GM19372 (cell line): ENCODE data around the gene DNHD1.

Experiments
- ATAC-seq: cut with Tn5 transposase; IDR thresholded peaks from one replicate; pipeline ENCODE4 v1.9.1; 2021; ENCODE audit warnings: mild to moderate bottlenecking, low read depth, moderate library complexity; ENCODE audit not compliant: unreplicated experiment

DNHD1 gene

GRCh38 chr11:6607190-6607795 is 110.2 kb downstream of the DNHD1 start:
- no peak for ATAC-seq

- ATAC-seq: no peak
Observed at GRCh38 chr11:6608011-6608410, 110.9 kb downstream of the DNHD1 start.

GRCh38 chr11:6608726-6609501 is 111.8 kb downstream of the DNHD1 start:
- ATAC-seq: no peak

- ATAC-seq: no peak
Observed at GRCh38 chr11:6609502-6610015, 112.5 kb downstream of the DNHD1 start.

GRCh38 chr11:6610591-6610990 is 113.5 kb downstream of the DNHD1 start:
- no peak for ATAC-seq

GRCh38 chr11:6611092-6611962 is 114.2 kb downstream of the DNHD1 start:
- no peak for ATAC-seq

GRCh38 chr11:6611963-6612212 is 114.8 kb downstream of the DNHD1 start:
- peak; percentile 15 for ATAC-seq

GRCh38 chr11:6612213-6613041 is 115.3 kb downstream of the DNHD1 start, which contains the start of gene TAF10:
TAF10 (minus strand) TSS chr11:6612216; CDS start chr11:6612189, 27 bp downstream.
- peak; percentile 88 for ATAC-seq

GRCh38 chr11:6613496-6613895 is 116.4 kb downstream of the DNHD1 start:
- ATAC-seq: no peak

- ATAC-seq: no peak
Observed at GRCh38 chr11:6614446-6614845, 117.4 kb downstream of the DNHD1 start.

GRCh38 chr11:6615046-6615445 is 118.0 kb downstream of the DNHD1 start:
- ATAC-seq: no peak

- ATAC-seq: no peak
Observed at GRCh38 chr11:6615882-6616585, 119.0 kb downstream of the DNHD1 start.

- ATAC-seq: no peak
Observed at GRCh38 chr11:6616596-6617250, 119.6 kb downstream of the DNHD1 start.

- no peak for ATAC-seq
Observed at GRCh38 chr11:6617315-6617781, 120.3 kb downstream of the DNHD1 start.

- no peak for ATAC-seq
Observed at GRCh38 chr11:6618117-6619003, 121.3 kb downstream of the DNHD1 start.

GRCh38 chr11:6619004-6619745 is 122.1 kb downstream of the DNHD1 start, which contains the start of gene TPP1:
TPP1 (minus strand) TSS chr11:6619422; CDS start chr11:6619400, 22 bp downstream.
- ATAC-seq: peak; percentile 99

GRCh38 chr11:6620636-6621035 is 123.6 kb downstream of the DNHD1 start:
- ATAC-seq: no peak
